ENCODE data around the gene FAM83E. TPM values are rescaled to one million over a fixed set of nuclear protein-coding genes. Genes with fewer than 3 reads are reported as not detected.

FAM83E gene
- total RNA-seq = 0.26 TPM in 1 of 2 replicates, not detected in the other

GRCh38 chr19:48614436-48615230 lies at the start of gene FAM83E:
Gene FAM83E (minus strand): TSS chr19:48615076. CDS start chr19:48613372, 1,704 bp downstream.

DNA sequence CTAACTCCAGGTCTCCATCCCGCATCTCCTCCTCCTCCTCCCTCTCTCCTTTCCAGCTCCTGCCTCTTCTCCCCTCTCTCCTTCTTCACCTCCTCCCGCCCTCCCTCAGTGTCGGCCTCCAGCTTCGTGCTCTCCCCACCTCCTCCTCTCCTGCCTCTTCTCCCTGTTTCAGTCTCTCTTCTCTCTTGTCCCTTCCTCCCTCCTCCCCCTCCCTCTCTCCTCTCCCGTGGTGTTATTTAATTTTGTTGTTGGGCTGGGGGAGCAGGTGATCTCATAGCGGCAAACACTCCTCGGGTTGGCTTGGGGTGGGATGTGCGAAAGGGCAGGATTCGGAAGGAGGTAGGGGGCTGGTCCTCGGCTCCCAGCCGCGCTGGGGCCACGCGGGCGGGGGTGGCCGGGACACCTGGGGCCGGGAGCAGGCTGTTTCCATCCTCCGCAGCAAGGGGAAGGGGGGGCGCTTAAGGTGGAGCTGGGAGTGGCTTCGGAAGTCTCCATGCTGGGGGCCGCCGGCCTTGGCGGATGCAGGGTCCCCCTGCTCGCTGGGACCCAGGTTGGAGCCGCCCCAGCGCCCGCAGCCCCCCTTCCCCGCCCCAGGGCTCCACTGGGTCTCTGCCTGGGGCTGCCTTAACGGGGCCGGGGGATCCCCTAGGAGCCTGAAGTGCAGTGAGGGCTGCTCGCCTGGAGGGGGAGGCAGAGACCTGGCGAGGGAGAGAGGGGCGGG lies 31.3 kb upstream of the FAM83E start, which contains the start of gene CA11:
Gene CA11 (minus strand): TSS at position 187 of the 721 bp plus-strand sequence. CDS start 555 bp downstream, outside the sequence.

DNA sequence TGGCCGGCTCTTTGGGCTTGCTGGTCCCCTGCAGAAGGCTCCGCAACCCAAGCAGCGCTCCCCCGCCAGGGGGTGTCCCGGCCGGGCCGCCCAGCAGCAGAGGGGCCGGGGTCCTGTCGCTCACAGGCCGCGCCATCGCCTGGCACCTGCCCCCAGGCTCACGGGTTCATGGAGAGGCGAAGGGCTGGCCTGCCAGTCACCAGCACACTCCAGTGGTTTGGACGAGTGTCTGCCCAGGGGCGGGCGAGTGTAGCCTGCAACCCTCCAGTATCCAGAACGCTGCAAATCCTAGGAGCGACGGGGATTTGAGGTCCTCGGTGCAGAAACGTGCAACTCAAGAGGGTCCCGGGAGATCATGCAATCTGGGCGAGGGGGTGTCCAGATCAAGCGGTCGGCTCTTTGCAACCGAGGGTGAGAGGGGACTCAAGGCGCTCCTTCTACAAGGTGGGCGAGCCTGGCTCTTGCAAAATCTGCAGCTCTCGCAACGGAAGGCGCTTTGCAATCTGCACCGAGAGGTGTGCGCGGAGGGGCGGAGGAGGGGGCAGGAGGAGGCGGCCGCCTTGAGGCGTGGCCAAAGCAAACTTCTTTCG lies 22.1 kb upstream of the FAM83E start, which contains the start of gene DBP:
Gene DBP (minus strand): TSS at position 521 of the 590 bp plus-strand sequence. CDS start 385 bp downstream, at position 136.

GRCh38 chr19:48618916-48619691 lies 4.2 kb upstream of the FAM83E start, which contains the start of the genes RPL18 and SPHK2:
Gene RPL18 (minus strand): TSS chr19:48619178. CDS start chr19:48619143, 35 bp downstream.
Gene SPHK2 (plus strand): TSS chr19:48619506. CDS start chr19:48620515, 1,009 bp downstream.

GRCh38 chr19:48606463-48607358 lies 8.2 kb downstream of the FAM83E start, which contains the start of gene SPACA4:
Gene SPACA4 (plus strand): TSS chr19:48606742. CDS start chr19:48606979, 237 bp downstream.

Other genes with a start within 250 kb of the FAM83E start
- gene KDELR1, start 223.5 kb downstream of the FAM83E start, total RNA-seq = 205 and 376 TPM in 2 replicates
- 1.0 and 1.3 TPM in 2 replicates for gene GRIN2D, start 221.4 kb downstream of the FAM83E start, total RNA-seq
- 35.1 and 45.9 TPM in 2 replicates for gene GRWD1, start 169.1 kb downstream of the FAM83E start, total RNA-seq
- gene KCNJ14, start 159.5 kb downstream of the FAM83E start, total RNA-seq = 0.26 and 0.88 TPM in 2 replicates
- 24.7 and 34.3 TPM in 2 replicates for gene CYTH2, start 145.7 kb downstream of the FAM83E start, total RNA-seq
- 0.26 and 4.5 TPM in 2 replicates for gene LMTK3, start 103.2 kb downstream of the FAM83E start, total RNA-seq
- gene SULT2B1, start 62.9 kb downstream of the FAM83E start, total RNA-seq = 0.08 TPM in 1 of 2 replicates, not detected in the other
- gene SPACA4, start 8.3 kb downstream of the FAM83E start, total RNA-seq = not detected in 2 replicates
- gene RPL18, start 4.1 kb upstream of the FAM83E start, total RNA-seq = 3,283 and 3,843 TPM in 2 replicates
- gene SPHK2, start 4.4 kb upstream of the FAM83E start, total RNA-seq = 9.2 and 12.9 TPM in 2 replicates
- gene DBP, start 22.3 kb upstream of the FAM83E start, total RNA-seq = 1.2 and 33.1 TPM in 2 replicates
- gene CA11, start 31.1 kb upstream of the FAM83E start, total RNA-seq = 1.3 and 4.6 TPM in 2 replicates
- 0.72 TPM in 1 of 2 replicates, not detected in the other for gene NTN5, start 57.9 kb upstream of the FAM83E start, total RNA-seq
- gene FUT2, start 80.9 kb upstream of the FAM83E start, total RNA-seq = 0.13 TPM in 1 of 2 replicates, not detected in the other
- 0.56 and 1.6 TPM in 2 replicates for gene MAMSTR, start 104.6 kb upstream of the FAM83E start, total RNA-seq
- gene RASIP1, start 125.5 kb upstream of the FAM83E start, total RNA-seq = 3.4 and 8.3 TPM in 2 replicates
- 0.56 TPM in 1 of 2 replicates, not detected in the other for gene IZUMO1, start 131.8 kb upstream of the FAM83E start, total RNA-seq
- 0.39 TPM in 1 of 2 replicates, not detected in the other for gene FUT1, start 137.6 kb upstream of the FAM83E start, total RNA-seq
- not detected in 2 replicates for gene FGF21, start 140.4 kb upstream of the FAM83E start, total RNA-seq
- gene BCAT2, start 196.0 kb upstream of the FAM83E start, total RNA-seq = 54.6 and 56.7 TPM in 2 replicates
- 4.0 and 4.6 TPM in 2 replicates for gene HSD17B14, start 221.4 kb upstream of the FAM83E start, total RNA-seq

Data from epithelial cell of alveolus of lung (primary cell).